ENCODE measurements around the gene CIPC. TPM values are rescaled to one million over a fixed set of nuclear protein-coding genes. Genes with fewer than 3 reads are reported as not detected.

The CIPC gene
- total and polyA plus RNA-seq, 9 of the 15 experiments (the other 6 are each of a cell fraction or from before 2014, with no cell fraction given) = 5.0 to 16.9 (median 10.7) TPM

DNA sequence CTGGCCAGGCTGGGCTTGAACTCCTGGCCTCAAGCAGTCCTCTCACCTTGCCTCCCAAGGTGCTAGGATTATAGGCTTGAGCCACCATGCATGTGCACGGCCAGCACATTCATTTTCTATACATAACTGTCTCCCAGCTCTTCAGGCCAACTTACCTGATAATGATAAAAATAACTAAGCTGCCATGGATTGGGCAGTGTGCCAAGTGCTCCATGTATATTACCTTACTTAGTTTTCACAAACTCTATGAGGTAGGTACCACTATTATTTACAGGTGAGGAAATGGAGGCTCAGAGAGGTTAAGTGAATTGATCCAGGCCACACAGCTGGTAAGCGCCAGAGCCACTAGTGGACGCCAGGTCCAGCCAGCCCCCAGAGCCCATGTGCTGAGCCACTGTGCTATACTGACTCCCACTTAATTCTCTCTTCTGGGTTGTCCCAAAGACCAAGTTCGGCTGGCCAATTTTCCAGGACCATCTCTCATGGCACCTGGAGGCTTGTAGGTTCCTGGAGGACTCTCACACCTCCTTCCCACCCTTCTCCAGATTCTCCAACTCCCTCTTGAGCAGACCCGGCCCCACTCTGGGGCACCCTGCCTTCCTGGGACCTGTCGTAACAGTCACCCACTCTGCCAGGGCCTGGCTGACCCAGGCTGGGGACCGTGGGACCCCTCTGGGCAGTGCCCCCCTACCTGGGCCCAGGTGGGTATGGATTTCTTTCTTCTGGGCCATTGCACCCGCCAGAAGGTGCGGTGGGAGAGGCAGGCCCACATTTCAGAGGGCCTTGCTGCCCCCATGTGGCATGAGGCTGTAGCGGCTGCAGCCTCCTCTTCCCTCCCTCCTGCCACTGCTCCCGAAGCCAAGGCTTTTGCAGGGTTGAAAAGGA, 30.2 kb upstream of the CIPC start (continued):
- TF ChIP-seq, protein P1, sequence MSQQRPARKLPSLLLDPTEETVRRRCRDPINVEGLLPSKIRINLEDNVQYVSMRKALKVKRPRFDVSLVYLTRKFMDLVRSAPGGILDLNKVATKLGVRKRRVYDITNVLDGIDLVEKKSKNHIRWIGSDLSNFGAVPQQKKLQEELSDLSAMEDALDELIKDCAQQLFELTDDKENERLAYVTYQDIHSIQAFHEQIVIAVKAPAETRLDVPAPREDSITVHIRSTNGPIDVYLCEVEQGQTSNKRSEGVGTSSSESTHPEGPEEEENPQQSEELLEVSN (IDR thresholded peaks at IDR 0.05; ENCODE audit: borderline replicate concordance in 1 of 2, extremely low read depth in 1 of 2, insufficient read depth in 1 of 2, insufficient read length in 1 of 2, low read depth in 1 of 2, low read length in 1 of 2, poor library complexity in 1 of 2, severe bottlenecking in 1 of 2) = no peak
- TF ChIP-seq NCOA6 (IDR thresholded peaks at IDR 0.05) (no peak), ZNF311 (CRISPR knock-in tag; IDR thresholded peaks at IDR 0.05) (no peak), MCM2 (IDR thresholded peaks at IDR 0.05; ENCODE audit: low read depth) (no peak), SMARCC2 (IDR thresholded peaks at IDR 0.05; ENCODE audit: low read depth) (no peak), ARID2 (IDR thresholded peaks at IDR 0.05) (0 out of 2 replicates have a peak, but pooled peaks have one; percentile 38), KLF10 (CRISPR knock-in tag; IDR thresholded peaks at IDR 0.05) (no peak), ZFP30 (CRISPR knock-in tag; IDR thresholded peaks at IDR 0.05; ENCODE audit: borderline replicate concordance) (no peak), ZNF12 (CRISPR knock-in tag; IDR thresholded peaks at IDR 0.05) (no peak), GTF2F1 (IDR thresholded peaks at IDR 0.05; ENCODE audit: low read depth, low read length) (no peak), SMC3 (conservative IDR thresholded peaks at IDR 0.05; ENCODE audit: insufficient read depth, low read depth, low read length) (peak; percentile 95)
- TF ChIP-seq, protein P2, sequence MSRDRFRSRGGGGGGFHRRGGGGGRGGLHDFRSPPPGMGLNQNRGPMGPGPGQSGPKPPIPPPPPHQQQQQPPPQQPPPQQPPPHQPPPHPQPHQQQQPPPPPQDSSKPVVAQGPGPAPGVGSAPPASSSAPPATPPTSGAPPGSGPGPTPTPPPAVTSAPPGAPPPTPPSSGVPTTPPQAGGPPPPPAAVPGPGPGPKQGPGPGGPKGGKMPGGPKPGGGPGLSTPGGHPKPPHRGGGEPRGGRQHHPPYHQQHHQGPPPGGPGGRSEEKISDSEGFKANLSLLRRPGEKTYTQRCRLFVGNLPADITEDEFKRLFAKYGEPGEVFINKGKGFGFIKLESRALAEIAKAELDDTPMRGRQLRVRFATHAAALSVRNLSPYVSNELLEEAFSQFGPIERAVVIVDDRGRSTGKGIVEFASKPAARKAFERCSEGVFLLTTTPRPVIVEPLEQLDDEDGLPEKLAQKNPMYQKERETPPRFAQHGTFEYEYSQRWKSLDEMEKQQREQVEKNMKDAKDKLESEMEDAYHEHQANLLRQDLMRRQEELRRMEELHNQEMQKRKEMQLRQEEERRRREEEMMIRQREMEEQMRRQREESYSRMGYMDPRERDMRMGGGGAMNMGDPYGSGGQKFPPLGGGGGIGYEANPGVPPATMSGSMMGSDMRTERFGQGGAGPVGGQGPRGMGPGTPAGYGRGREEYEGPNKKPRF (IDR thresholded peaks at IDR 0.05; ENCODE audit: low read depth, low read length) = no peak
- TF ChIP-seq, protein P3, sequence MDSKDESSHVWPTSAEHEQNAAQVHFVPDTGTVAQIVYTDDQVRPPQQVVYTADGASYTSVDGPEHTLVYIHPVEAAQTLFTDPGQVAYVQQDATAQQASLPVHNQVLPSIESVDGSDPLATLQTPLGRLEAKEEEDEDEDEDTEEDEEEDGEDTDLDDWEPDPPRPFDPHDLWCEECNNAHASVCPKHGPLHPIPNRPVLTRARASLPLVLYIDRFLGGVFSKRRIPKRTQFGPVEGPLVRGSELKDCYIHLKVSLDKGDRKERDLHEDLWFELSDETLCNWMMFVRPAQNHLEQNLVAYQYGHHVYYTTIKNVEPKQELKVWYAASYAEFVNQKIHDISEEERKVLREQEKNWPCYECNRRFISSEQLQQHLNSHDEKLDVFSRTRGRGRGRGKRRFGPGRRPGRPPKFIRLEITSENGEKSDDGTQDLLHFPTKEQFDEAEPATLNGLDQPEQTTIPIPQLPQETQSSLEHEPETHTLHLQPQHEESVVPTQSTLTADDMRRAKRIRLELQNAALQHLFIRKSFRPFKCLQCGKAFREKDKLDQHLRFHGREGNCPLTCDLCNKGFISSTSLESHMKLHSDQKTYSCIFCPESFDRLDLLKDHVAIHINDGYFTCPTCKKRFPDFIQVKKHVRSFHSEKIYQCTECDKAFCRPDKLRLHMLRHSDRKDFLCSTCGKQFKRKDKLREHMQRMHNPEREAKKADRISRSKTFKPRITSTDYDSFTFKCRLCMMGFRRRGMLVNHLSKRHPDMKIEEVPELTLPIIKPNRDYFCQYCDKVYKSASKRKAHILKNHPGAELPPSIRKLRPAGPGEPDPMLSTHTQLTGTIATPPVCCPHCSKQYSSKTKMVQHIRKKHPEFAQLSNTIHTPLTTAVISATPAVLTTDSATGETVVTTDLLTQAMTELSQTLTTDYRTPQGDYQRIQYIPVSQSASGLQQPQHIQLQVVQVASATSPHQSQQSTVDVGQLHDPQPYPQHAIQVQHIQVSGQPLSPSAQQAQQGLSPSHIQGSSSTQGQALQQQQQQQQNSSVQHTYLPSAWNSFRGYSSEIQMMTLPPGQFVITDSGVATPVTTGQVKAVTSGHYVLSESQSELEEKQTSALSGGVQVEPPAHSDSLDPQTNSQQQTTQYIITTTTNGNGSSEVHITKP (IDR thresholded peaks at IDR 0.05; ENCODE audit: partially characterized antibody) = no peak
- TF ChIP-seq, protein P4, sequence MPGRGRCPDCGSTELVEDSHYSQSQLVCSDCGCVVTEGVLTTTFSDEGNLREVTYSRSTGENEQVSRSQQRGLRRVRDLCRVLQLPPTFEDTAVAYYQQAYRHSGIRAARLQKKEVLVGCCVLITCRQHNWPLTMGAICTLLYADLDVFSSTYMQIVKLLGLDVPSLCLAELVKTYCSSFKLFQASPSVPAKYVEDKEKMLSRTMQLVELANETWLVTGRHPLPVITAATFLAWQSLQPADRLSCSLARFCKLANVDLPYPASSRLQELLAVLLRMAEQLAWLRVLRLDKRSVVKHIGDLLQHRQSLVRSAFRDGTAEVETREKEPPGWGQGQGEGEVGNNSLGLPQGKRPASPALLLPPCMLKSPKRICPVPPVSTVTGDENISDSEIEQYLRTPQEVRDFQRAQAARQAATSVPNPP (IDR thresholded peaks at IDR 0.05; ENCODE audit: borderline replicate concordance, insufficient read depth, insufficient read length) = no peak
